ENCODE measurements around the gene E2F2. TPM values are rescaled to one million over a fixed set of nuclear protein-coding genes. Genes with fewer than 3 reads are reported as not detected.

Gene E2F2
- total RNA-seq, 1 experiment from 2014 or later, result 3.6 TPM

DNA sequence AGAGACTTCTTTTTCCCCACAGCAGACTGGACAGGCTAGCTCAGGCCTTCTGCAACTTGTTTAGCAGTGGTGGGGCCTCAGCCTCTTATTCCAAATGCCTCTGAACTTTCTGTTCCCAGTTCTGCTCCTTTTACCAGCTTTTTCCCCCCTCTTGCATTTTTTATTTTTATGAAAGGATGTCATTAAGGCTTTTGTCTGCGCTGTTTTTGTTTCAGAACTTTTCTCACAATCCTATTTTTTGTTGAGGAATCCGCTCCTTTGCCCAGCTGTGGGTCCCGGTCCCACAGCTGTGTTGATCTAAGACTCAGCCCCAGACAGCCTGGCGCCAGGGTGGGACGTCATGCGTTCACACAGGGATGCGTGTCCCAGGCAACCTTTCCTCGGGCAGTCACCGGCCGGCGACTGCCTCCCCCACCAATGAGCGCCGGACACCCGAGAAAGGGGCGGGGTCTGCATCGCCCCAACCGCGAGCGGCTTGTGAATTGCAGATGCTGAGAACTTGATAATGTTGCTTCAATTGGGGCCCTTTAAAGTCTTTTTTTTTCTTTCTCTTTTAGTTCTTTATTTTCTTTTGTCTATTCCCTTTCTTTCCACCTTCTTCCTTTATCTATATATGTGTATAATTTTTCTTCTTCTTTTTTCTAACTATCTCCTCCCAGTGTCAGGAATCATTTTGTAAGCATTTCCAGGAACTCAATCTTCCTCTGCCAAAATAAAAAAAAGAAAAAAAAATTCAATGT, 31.3 kb upstream of the E2F2 start:
- peak; percentile 99 for DNase-seq (ENCODE audit: low read depth)

DNA sequence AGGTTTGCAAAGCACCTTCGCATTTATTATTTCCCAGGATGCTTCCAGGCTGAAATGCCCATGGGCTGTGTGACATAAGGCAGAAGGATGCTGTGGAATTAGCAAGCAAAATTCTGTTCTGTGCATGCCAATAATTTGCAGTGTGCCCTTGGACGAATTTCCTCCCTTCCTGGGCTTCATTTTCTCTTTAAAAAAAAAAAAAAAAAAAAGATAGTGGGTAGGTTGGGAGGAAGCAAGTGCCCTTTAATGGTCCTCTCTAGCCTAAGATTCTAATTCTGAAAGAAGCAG, 30.7 kb upstream of the E2F2 start:
- DNase-seq (ENCODE audit: low read depth), result peak; percentile 83

DNA sequence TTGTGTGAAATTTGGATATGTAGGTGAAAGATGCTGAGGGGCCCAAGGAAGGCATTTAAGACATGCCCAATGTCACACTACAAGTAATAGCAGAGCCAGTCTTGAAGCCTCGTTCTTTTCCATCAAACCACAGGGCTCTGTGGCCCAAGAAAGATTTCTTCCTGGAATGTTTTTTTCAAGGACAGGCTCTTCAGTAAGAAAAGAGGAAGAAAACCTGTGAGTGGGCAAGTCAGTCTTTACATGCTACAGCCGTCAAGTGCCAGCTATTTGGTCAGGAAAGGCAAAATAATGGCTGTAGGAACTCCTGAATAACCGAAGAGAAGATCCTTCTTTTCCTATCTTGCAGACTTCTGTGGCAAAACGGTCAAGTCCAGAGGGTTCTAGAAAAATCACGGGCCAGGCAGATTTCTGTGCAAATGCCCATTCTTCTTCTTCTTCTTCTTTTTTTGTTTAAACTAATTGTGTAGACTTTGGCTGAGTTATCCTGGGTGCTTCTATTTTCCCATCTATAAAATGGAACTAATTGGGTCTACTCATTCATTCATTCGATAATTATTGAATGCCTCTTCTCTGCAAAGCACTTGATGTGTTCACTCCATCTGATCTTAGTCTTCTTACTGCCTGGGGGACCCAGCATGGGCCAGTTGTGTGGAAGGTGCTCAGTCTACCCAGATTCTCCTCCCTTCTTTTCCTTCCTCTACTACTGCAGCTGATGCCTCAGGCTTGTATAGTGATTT, 30.2 kb upstream of the E2F2 start:
- peak; percentile 56 for DNase-seq (ENCODE audit: low read depth)

DNA sequence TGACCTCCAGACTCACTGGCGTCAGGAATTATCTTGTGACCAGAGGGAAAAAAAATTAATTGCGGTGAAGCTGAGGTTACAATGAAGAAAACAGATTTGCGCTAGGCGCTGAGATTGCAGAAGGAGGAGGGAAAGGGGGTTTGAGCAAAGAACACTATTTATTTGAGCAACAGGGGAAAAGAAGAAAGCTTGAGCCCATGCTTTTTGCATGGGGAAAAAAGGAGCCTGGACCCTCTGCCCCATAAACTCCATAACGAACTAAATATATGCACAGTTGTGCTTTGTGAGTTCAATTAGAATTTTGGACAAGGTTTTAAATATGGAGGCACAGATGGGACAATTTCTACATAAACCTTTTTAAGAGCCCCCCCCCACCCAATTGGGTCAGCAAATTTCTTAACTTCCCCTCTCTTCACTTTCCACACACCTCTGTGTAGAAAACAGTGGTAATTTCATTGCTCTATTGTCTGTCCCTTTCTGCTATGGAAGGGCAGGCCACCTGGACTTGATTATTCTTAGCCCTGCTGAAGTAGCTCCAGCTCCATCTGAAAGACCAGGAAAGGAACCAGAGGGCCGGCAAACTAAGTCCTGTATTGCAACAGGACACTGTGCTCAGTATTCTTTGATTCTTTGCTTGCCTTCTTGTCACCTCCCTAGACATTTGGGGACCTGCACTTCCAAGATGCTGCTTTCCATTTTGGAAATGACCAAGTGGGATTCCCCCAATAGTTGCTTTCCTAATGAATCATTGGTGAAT, 29.1 kb upstream of the E2F2 start:
- peak; percentile 55 for DNase-seq (ENCODE audit: low read depth)

DNA sequence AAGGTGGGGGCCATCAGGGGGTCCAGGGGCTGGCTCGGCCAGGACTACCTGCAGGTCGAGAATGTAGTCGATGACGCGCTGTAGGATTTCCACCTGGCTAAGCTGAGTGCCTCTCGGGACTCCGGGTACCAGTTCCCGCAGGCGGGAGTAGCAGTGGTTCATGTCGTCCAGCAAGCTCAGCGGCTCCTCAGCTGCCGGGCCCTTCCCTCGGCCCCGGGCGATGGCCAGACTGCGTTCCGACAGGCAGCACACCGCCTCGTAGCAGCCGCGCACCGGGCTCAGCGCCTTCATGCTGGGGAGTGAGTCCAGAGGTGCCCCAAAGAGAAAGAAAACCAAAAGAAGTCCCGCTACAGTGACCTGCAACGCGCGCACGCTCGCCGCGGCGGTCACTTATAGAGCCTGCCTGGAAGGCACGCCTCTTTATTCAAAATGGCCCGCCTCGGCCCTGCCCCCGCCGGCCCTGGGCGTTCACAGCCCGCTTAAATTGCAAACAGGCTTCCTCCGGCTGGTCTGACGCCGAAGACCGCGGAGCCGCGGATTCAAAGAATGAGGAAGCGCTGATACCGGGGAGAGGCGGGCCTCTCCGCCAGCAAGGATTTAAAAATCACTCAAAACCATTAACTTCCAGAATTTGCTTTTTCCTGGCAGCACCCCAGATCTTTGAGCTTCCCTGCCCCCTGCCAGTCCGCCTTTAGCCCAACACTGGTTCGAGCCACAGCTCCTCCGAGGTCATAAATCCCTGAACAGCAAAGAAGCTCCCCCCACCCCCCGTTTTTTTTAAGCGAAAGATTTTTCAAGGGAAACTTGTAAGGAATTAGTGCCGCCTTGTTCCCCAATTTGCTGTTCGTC, 28.3 kb upstream of the E2F2 start, which contains the start of gene ID3:
Gene ID3 (minus strand): TSS at position 366 of the 849 bp plus-strand sequence. CDS start 75 bp downstream, at position 291.
- peak; percentile 99 for DNase-seq (ENCODE audit: low read depth)

DNA sequence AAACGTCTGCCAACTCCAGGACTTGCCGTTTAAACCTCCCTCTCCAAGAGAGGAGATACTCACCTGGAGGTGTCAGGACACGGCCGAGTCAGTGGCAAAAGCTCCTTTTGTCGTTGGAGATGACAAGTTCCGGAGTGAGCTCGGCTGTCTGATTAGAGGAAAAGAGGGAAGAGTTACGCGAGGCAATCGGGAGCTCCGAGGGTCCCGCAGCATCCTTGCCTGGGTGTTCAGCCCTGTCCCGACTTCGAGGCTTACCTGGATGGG, 27.8 kb upstream of the E2F2 start:
- DNase-seq (ENCODE audit: low read depth), result no peak

DNA sequence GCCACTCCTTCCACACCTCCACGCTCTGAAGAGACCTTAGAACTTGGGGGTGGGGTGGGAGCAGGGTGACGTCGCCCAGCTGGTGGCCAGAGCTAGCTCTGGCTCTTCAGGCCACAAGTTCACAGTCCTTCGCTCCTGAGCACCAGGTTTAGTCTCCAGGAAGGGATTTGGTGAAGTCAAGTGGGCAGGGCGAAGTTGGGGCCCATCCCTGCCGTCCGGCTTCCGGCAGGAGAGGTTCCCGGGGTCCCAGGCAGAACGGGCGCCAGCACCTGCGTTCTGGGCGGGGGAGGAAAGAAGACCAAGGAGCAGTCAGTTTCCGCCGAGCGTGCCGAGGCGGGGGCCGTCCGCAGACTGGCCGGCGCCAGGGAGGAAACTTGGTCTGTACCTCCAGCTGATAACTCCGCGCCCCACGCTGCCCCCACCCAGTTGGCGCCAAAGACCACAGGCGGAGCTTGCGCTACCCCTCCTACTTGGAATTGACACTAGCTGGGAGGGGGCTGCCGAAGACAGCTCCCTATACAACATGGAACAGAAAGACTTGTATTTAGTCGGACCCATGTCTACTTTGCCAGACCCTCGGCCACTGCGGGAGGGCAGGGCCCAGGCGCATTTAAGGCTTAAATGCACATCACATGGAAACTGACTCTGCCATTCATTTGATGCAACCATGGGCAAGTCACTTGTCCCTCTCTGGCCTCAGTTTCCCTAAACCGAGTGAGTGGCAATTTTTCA, 27.3 kb upstream of the E2F2 start:
- peak; percentile 76 for DNase-seq (ENCODE audit: low read depth)

DNA sequence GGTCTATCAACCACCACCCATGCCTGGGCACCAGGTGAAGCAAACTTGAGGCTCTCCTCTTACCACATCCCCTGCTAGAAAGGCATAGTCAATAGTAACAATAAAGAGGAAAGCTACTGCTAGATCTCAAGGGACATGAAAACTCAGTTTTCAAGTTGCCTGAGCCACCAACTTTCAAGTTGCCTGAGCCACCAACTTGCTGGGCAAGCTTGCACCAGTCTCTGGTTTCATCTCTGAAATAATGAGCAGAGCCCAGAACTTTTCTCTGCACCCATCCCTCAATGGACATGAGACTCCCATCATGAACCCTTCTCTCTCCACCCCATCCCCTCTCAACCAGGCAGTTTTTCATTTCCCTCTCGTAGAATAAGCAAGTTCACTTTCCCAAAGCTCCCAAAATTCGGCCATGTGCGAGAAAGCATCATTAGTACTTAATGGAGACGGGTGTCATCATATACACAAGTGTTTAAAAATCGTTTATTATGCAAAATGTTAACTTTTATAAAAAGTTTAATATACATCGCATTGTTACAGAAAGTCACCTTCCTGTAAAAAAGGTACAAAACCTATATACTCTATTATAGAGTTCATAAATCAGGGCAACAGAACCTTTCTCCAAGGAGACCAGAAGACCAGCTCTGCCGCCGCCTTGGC, 26.6 kb upstream of the E2F2 start:
- DNase-seq (ENCODE audit: low read depth), result no peak

DNA sequence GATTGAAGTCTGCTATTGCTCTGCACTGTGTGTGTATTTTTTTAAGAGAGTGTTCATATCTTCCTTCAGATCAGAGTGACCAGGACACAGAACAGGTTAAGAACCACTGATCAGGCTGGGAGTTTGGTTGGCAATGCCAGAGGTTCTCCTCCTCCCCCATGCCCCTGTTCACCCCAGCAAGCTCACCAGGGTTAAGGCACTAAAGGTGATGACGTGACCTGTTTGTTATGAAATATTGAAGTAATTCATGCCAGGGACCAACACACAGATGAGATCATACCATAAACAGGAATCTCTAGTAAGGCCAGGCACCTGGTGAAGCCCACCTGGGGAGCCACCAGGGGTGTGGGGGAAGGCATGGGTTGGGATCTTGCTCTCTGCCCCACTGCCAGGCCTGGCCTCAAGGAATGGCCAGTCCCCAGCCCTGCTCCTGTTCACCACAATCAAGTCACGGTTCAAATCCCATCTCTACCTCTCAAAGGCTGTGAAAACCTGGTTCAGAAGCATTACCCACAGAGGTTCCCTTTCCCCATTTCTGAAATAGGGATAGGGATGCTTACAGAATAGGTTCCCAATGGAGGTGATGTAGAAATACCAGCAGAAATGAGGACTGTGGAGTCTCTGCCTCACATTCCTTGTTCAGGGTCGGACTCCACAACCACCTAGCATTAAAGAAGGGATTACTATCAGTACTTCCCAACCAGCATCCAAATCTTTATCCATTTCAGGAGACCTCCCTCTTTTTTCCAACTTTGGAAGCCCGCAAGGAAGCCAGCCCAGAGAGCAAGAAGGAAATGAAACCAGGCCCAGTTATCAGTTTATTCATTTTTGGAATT, 25.8 kb upstream of the E2F2 start:
- DNase-seq (ENCODE audit: low read depth), result peak; percentile 95

DNA sequence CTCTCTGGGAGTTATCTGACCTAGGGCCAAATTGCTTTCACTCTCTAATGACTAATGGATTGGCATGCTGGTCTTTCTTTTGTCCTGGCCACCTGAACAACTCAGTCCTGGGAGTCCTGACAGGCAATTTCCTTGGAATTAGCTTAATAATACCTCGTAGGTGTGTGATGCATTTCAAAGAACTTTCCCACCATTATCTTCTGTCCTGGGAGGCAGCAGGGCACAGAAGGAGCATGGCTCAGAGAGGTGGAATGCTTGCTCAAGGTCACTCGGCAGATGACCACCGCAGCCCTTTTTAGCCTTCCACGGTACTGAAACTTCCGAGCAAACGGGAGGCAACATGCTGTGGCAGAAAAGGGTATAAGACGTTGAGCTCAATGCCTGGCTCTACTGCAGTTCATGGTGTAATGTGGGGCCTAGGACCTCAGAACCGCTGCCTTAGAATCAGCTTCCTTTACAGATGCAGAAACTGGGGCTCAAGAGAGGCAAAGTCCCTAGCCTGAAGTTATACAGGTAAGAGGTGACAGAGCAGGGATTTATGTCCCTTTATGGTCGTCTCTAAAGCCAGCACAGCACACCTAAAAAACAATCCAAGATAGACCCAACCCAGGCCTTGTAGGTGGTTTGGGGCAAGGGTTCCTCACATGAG, 25.1 kb upstream of the E2F2 start:
- peak; percentile 95 for DNase-seq (ENCODE audit: low read depth)

DNA sequence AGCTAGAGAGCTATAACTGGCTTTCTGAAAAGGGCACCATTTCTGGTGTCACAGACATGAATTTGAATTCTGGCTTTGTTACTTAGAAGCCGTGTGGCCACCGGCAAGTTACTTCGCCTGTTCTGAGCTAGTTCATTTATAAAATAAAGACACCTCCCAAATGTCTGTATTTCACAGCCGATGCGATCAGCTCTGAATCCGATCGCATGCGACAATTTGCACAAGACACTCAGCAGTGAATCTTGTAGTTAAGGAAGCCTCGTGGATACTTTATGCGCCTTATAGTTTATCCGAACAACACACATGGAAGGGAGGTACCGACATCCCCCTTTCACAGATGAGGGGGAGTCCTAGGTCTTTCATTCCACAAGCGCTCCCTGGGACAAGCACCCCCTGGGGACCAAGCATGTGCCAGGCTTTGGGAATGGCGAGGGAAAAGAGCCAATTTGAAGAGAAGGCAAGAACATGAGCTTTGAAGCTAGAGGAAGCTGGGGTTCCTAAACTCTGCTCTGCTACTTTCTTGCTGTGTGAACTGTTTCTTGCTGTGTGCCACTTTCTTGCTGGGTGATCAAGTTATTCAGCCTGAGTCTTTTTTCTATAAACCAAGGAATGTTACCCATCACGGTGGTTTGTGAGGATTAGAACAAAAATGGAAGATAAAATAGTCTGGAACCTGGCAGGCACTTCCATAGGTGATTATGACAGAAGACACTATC, 24.4 kb upstream of the E2F2 start:
- DNase-seq (ENCODE audit: low read depth), result no peak

DNA sequence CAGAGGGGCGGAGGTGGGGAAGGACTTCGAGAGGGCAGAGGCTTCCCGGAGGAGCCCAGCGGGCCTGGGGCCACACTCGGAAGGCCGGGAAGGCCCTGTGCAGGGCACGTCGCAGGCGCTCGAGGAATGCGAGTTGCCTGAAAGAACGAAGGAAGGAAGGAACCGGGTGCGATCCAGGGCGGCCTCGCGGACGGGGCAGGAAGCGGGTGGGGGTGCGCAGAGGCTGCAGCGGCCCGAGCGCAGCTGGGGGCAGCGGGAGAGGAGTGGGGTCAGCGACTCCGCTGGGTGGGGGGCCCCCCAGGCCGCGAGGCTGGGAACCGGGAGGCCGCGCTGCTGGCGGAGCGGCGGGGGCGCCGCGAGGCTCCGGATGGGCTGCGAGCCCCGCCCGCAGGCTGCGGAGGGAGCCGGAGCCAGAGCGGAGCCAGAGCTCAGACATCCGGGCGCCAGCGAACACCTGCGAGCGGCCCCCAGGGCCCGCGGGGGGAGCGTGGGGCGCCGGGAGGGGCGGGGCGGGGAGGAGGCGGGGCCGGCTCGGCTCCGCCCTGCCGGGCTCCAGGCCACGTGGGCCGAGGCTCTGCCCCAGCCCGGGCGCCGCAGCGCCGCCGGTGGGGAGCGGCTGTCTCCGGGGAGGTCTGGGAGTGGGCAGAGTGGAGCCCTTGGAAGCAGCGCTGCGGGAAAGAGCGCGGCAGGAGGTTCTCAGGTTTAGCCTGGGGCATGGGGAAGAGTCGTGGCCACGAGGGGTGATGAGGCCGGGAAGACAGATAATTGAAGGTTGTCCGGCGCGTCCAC, 23.6 kb upstream of the E2F2 start:
- peak; percentile 95 for DNase-seq (ENCODE audit: low read depth)

DNA sequence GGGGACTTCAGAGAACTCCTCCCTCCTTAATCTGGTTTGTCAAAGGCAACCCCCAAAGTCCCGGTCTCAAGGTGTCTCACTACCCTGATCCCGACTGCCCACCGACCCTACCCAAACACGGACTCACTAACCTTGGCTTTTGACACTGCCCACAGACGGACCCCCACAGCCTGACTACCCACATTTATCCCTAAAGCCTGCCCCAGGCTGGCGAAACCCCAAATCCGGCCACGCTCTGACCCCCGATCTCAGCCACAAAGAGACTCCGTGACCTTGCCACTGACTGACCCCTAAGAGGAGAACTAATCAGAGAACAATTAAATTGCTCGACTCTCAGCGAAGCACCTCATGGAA, 23.1 kb upstream of the E2F2 start:
- no peak for DNase-seq (ENCODE audit: low read depth)

DNA sequence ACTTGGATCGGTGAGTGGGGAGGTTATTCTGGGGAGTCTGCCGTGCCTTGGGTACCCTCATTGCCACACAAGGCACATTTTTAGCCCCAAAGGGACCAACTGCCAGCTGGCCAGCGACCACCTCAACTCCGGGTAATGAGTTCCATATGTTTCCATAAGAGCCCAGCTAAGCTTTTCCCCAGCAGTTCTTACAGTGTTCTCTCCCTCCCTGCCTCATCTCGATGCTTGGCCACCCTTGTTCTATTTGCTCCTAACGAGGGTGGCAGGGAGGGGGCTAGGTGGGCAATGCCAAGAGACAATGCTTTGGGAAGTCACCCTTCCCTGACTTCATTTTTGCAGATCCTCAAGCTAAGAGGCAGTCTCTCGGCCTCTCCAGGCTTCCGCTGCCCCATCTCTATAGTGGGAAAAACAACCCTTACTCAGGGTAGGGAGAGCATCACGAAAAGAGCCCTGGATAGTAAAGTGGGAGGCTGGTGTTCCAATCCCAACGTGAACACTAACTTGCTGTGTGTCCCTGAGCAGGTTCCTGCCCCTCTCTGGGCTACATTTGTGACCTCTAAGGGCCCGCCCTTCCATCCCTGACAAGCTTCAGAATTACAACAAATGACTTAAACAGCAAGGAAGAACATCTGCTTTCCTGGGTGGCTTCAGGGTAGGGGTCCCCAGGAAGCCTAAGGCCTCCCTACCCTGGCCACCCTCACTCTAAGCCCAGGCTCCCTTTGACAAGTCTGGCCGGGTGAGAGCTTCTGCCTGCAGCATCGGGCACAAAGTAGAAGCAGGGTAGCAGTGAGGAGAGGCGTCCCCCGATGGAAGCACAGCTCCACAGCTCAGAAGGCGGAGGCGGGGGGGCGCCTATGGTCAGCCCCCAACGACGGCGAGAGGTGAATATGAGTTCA, 22.4 kb upstream of the E2F2 start:
- DNase-seq (ENCODE audit: low read depth), result no peak

DNA sequence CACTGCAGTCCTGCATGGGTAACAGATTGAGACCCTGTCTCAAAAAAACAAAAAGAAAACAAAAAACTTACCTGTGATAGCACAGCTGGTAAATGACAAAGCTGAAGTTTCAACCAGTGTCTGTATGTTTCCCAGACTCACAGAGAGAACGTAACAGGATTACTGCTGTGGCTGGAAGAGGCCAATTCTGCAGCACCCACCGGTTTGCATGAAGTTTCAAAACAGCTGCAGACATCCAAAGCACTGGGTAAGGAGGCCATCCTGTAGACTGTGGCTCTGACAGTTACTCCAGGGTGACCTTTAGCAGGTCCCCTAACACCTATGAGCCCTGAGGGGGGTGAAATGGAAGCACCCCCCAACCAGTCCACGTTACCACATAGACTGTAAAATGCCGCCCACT, 20.8 kb upstream of the E2F2 start:
- DNase-seq (ENCODE audit: low read depth), result no peak

DNA sequence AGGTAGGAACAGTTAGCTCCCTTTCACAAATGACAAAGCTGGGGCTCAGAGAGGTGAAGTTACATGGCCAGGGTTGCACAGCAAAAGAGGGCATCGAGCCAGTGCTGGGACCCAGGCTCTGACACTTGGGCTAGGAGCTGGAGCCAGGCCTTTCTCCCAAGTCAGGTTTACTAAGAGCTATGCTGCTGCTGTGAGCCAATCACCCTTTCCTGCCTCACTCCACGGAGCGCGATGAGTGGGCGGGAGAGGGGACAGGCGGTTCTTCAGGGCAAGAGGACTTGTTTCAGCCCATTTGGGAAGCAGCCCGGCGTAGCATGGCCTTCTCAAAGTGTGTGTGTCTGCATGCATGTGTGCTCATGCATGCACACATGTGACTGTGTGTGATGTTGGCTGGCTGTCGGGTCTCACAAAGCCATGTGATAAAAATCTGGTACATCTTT, 17.7 kb upstream of the E2F2 start:
- no peak for DNase-seq (ENCODE audit: low read depth)

Data from M059J (cell line).